AG09309 (cell line): ENCODE results near the gene ZNF155.
A peak's percentile ranks its signal among the peaks of the same experiment; 100 is the strongest.

Experiments
- DNase-seq: peaks from one replicate; pipeline ENCODE4 v3.0.0-alpha.2; 2010; ENCODE audit warnings: low read depth
- H3K4me3 ChIP-seq: 2 replicates; pipeline ENCODE4 v1.5.1; 2011; ENCODE audit warnings: mild to moderate bottlenecking, low read depth, low read length, moderate library complexity; ENCODE audit not compliant: control insufficient read depth
- TF ChIP-seq, protein P1 (sequence below): IDR thresholded peaks from 2 replicates; pipeline ENCODE4 v1.5.1; 2011; ENCODE audit warnings: mild to moderate bottlenecking, low read depth, low read length, inconsistent platforms; ENCODE audit not compliant: insufficient read depth, control insufficient read depth; ENCODE audit errors: missing control alignments

The ZNF155 gene

DNA sequence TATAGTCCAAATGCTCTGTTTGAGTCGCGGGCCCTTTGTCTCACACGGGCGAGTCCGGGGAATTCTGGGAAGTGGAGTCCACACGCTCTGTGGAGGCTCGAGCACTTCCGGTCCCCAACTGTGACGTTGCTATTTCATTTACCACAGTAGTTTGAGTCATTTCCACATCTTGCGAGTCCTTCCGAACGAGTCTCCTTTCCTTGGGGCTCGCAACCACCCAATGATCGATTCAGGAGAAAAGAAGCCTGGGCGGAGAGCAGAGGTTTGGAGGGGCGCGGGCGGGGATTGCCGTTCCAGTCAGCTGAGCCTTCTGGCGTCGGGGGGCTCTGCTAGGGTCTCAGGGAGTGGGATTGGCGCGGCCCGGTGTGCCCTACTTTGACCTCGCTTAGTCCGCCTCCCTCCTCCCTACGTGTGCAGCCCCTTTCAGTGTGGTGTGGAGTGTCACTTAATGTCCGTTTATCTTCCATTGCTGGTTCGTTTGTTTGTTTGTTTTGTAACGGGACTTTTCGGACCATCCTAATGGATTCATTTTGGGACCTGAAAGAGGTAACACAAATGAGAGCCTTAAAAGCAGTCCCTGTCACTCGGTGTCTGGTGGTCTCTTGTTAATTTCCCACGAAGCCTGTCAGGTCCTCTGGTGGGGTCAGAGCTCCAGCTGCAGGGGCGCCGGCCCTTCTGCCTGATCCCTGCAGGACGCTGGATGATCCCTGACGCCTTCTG lies 41.4 kb downstream of the ZNF155 start, which contains the start of gene ZNF222:
Gene ZNF222 (plus strand): TSS at position 163 of the 720 bp plus-strand sequence. CDS start 58 bp downstream, at position 221.
- DNase-seq: peak; percentile 44
- H3K4me3 ChIP-seq: peak within 1 kb of the TSS; percentile 95
- TF ChIP-seq, protein P1, sequence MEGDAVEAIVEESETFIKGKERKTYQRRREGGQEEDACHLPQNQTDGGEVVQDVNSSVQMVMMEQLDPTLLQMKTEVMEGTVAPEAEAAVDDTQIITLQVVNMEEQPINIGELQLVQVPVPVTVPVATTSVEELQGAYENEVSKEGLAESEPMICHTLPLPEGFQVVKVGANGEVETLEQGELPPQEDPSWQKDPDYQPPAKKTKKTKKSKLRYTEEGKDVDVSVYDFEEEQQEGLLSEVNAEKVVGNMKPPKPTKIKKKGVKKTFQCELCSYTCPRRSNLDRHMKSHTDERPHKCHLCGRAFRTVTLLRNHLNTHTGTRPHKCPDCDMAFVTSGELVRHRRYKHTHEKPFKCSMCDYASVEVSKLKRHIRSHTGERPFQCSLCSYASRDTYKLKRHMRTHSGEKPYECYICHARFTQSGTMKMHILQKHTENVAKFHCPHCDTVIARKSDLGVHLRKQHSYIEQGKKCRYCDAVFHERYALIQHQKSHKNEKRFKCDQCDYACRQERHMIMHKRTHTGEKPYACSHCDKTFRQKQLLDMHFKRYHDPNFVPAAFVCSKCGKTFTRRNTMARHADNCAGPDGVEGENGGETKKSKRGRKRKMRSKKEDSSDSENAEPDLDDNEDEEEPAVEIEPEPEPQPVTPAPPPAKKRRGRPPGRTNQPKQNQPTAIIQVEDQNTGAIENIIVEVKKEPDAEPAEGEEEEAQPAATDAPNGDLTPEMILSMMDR: no peak

DNA sequence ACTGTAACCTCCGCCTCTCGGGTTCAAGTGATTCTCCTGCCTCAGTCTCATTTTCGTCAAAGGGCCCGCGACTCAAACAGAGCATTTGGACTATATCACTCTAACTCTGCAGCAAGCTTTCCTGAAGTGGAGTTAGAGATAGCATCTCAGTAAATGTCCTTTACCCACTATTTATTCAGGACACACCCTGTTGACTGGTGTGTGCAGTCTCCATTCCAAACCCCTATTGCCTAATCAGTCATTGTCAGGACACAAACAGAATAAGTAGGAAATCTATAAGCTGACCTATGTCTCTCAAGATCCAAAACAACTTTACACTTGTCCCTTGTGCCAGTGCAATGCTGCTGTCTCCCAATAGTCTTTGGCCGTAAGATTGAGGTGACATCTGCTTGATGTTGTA lies 42.6 kb downstream of the ZNF155 start:
- DNase-seq: no peak
- no peak overlapping the region for H3K4me3 ChIP-seq
- TF ChIP-seq, protein P1: no peak

DNA sequence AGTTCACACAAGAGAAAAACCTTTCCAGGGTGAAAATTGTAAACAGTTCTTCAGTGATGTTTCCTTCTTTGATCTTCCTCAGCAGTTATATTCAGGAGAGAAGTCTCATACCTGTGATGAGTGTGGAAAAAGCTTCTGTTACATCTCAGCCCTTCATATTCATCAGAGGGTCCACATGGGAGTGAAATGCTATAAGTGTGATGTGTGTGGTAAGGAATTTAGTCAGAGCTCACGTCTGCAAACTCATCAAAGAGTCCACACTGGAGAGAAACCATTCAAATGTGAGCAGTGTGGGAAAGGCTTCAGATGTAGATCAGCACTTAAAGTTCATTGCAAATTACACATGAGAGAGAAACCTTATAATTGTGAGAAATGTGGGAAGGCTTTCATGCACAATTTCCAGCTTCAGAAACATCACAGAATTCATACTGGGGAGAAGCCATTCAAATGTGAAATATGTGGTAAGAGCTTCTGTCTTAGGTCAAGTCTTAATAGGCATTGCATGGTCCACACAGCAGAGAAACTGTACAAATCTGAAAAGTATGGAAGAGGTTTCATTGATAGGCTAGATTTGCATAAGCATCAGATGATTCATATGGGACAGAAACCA lies 48.1 kb downstream of the ZNF155 start:
- H3K4me3 ChIP-seq: no peak overlapping the region
- TF ChIP-seq, protein P1: no peak

DNA sequence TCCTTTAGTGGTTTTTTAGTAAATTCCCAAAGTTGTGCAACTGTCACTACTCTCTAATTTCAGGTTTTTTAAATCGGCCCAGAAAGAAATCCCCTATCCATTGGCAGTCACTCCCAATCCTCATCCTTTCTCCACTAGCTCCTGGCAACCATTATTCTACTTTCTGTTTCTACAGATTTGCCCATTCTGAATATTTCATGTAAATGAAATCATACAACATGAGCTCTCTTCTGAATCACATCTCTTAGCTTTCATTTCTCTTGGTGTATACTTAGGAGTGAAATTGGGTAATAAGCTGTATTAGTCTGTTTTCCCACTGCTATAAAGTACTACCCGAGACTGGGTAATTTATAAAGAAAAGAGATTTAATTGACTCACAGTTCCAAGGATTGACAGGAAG lies 58.2 kb downstream of the ZNF155 start:
- TF ChIP-seq, protein P1: no peak
- DNase-seq: no peak
- H3K4me3 ChIP-seq: no peak overlapping the region

More for the DNA sequence above, 48.1 kb downstream of the ZNF155 start:
- DNase-seq: no peak
